ENCODE data around the gene SELENOK. TPM values are rescaled to one million over a fixed set of nuclear protein-coding genes. Genes with fewer than 3 reads are reported as not detected.

Gene SELENOK
- 16.9 to 27.7 TPM (median 20.9 TPM) in 5 replicates for total RNA-seq (2022; extraction: Qiagen RNA extraction)

GRCh38 chr3:53891497-53892285, at the start of gene SELENOK:
Gene SELENOK (minus strand): TSS chr3:53891859.

GRCh38 chr3:53881691-53882593, 9.7 kb downstream of the SELENOK start, which contains the start of gene ACTR8:
Gene ACTR8 (minus strand): TSS chr3:53882152. CDS start chr3:53882101, 51 bp downstream.

GRCh38 chr3:53846134-53846850, 45.4 kb downstream of the SELENOK start, which contains the start of the genes CHDH and IL17RB:
Gene CHDH (minus strand): TSS chr3:53846419. CDS start chr3:53824008, 22,411 bp downstream.
Gene IL17RB (plus strand): TSS chr3:53846568. CDS start chr3:53846589, 21 bp downstream.

Other genes starting within 250 kb of the SELENOK start
- gene CHDH, start 45.4 kb downstream of the SELENOK start, total RNA-seq (2022; extraction: Qiagen RNA extraction): 1.7 to 2.9 TPM (median 2.2 TPM) in 5 replicates
- 0.75 to 1.2 TPM (median 0.86 TPM) in 5 replicates for gene IL17RB, start 45.3 kb downstream of the SELENOK start, total RNA-seq (2022; extraction: Qiagen RNA extraction)
- gene ACTR8, start 9.7 kb downstream of the SELENOK start, total RNA-seq (2022; extraction: Qiagen RNA extraction): 14.0 to 17.4 TPM (median 15.9 TPM) in 5 replicates
- 0.09 to 0.34 TPM (median 0.17 TPM) in 5 replicates for gene CACNA2D3, start 230.7 kb upstream of the SELENOK start, total RNA-seq (2022; extraction: Qiagen RNA extraction)

Measured in A549 treated with Mapracorat at 1 μM for 4 hours (cell line).